ENCODE results near the gene SLC26A1.

The SLC26A1 gene, protein sequence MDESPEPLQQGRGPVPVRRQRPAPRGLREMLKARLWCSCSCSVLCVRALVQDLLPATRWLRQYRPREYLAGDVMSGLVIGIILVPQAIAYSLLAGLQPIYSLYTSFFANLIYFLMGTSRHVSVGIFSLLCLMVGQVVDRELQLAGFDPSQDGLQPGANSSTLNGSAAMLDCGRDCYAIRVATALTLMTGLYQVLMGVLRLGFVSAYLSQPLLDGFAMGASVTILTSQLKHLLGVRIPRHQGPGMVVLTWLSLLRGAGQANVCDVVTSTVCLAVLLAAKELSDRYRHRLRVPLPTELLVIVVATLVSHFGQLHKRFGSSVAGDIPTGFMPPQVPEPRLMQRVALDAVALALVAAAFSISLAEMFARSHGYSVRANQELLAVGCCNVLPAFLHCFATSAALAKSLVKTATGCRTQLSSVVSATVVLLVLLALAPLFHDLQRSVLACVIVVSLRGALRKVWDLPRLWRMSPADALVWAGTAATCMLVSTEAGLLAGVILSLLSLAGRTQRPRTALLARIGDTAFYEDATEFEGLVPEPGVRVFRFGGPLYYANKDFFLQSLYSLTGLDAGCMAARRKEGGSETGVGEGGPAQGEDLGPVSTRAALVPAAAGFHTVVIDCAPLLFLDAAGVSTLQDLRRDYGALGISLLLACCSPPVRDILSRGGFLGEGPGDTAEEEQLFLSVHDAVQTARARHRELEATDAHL

DNA sequence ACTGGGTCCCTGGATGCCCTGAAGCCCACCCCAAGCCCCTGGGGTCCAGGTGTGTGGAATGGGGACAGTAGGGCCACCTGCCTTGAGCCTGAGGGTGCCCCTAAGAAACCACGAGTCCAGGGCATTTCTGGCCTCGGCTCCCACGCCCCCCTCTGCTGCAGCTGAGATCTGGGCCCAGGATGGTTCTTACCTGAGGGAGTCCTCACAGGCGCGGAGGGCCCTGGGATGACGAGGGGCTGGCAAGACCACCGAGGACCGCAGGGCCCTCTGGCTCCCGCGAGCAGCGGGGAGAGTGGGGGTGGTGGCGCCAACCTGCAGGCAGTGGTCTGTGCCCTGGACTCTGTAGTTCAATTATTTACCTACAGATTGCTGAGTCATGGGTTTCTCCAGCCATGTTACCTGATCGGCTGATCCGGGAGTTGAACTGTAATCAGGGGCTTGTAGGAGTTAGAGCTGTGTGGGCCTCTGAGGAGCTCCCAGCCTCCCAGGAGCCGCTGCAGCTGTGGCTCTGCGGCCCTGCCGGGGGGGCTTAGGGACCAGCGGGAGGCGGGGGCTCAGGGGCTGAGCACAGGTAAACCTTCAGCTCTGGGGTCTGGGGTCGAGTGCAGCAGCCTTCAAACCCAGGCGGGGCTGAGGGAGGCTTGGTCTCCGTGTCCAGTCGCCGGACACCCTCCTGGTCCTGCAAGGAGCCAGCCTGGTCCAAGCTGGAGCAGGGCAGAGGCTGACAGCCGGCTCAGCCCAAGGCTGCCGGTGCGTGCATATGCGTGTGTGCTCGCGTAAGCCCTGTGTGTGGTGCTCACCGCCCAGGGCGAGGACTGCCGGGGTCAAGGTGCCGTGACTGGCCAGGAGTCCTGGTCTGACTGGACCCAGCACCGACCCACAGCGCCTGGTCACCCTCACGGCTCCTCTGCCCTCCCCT, at the start of gene SLC26A1:
Gene SLC26A1, minus strand, starts transcription at position 294 of the 919 bp plus-strand sequence. CDS start 1,701 bp downstream, outside the sequence.
- DNase-seq (ENCODE audit: low read depth in 1 of 2, low spot score in 1 of 2), result no peak

DNA sequence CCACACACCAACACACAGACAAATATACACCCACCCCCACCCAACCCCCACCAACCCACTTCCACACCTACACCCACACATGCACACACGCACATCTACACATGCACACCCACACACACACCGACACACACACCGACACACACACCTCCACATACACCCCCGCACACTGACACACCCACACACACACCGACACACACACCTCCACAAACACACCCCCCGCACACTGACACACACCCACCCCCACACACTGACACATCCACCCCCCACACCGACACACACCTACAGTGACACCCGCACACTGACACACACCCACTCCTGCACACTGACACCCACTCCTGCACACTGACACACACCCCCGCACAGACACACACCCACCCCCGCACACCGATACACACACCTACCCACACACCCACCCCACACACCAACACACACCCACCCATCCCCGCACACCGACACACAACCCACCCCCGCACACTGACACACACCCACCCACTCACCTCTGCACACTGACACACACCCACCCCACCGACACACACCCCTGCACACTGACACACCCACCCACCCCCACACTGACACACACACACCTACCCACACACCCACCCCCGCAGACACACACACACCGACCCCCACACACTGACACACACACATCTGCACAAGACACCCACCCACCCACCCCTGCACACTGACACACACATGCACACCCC, 49.3 kb upstream of the SLC26A1 start:
- DNase-seq (ENCODE audit: low read depth in 1 of 2, low spot score in 1 of 2), result no peak

DNA sequence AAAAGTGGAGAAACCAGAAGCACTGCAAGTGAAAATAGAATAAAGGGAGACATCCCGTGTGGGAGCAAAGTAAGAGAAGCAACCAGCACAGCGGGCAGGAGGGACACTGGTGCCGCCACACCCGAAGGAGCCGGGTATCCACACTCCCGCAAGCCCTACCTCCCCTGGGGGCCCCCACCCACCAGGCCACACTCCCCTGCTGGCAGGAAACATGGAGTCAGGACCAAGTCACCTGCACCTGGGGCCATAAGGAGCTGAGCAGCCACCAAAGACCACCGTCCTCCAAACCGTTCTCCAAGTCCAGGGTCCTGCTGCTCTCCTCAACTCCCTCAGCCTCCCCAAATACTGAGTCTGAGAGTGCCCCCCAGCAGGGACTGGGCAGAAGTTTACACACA, 48.7 kb upstream of the SLC26A1 start:
- no peak for DNase-seq (ENCODE audit: low read depth in 1 of 2, low spot score in 1 of 2)

DNA sequence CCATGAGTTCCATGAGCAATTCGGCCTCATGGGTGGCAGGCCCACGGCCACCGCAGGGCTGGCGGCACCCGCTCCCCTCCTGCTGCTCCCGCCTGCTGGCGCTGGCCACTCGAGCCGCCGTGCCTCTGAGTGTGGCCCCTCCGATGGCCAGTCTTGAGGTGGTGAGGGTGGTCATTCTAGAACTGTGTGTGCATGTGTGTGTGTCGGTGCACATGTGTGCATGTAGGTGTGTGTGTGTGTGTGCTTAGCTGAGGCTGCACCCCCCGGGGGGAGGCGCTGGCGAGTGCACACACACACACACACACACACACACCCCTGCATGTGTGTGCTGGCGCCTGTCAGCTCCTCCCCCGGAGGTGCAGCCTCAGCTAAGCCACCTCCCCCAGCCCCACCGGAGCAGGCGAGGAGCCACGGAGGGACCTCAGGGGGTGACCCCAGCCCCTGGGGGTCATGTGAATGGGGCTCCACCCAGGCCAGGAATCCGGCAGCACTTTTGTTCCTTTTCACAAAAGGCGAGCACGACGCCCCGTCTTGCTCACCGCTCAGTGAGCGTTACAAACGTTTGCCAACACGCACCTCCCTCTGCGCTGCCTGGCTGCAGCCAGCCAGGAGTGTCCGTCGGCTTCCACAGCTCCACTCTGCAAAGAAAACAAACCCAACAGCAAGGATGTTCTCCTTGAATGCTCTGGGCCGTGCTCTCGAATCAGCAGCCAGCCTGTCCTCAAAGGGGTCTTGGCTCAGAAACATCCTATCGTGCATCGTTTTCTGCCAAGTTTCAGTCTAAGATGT, 48.1 kb upstream of the SLC26A1 start:
- DNase-seq (ENCODE audit: low read depth in 1 of 2, low spot score in 1 of 2), result no peak

DNA sequence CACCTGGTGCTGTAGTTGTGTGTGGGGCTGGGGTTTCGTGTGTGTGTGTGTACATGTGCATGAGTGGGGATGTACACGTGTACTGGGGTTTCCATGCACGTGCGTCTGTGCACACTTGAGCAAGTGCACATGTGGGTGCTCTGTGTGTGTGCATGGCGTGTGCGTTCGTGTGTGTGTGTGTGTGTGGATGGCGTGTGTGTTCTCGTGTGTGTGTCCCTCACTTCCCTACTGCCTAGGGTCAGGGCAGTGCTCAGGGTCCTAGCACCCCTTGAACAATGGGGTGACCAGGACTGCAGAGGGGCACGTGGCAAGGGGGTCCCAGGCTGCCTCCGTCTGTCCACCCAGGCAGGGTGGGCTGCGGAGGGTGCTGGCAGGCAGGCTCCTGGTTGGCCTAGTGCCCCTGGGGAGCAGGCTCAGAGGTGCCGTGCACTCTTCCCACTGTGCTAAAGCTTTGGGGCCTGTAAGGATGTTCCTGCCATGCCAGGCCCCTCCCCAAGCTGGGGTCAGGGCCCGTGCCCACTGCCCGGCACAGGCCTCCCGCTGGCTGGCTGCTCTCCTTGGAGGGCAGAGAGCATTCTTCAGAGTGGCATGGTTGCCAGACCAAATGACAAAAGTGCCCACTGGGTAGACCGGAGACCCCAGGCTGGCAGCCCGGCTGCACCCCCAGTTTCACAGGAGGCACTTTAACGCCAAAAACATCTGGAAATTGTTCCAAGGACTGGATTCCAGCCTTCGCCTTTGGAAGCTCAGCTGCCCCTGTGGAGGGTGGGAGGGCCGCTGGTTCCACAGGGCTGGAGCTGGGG, 47.3 kb upstream of the SLC26A1 start:
- DNase-seq (ENCODE audit: low read depth in 1 of 2, low spot score in 1 of 2), result no peak

DNA sequence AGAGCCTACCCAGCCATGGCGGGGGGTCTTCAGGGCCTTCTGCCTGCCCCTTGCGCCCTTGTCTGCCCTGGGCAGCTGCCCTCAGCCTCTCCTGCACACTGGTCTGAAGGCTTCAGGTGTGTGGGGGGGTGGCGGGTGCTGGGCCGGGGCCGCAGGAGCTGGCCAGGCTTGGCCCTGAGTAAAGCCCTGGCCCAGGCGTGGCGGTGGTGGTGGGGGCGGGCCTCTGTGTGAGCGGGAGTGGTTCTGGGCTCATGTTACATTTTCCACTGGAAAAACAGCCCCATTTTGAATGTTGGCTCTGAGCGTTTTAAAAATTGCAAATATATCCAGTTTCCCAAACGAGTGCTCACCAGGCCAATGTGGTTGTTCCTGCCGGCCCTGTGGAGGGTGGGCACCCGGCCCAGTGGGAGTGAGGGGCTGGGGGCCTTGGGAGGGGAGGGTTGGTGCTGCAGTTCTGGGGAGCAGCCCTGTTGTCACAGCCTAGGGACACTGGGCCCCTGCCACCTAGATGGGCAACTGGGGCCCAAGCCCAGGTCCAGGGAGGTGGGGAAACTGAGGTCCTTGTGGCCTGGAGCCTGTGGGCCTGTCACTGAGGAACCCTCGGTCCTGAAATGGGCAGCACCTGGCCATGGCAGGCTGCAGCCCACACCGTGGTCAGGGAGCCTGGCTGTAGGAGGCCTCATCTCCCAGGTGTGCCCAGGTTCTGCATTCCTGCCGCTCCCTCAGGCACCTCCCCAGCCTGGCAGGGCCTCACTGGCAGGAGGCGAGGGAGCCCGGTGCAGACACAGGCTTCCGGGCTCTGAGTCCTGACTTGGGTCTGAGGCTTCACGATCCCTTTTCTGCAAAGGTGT, 46.5 kb upstream of the SLC26A1 start:
- DNase-seq (ENCODE audit: low read depth in 1 of 2, low spot score in 1 of 2), result no peak

DNA sequence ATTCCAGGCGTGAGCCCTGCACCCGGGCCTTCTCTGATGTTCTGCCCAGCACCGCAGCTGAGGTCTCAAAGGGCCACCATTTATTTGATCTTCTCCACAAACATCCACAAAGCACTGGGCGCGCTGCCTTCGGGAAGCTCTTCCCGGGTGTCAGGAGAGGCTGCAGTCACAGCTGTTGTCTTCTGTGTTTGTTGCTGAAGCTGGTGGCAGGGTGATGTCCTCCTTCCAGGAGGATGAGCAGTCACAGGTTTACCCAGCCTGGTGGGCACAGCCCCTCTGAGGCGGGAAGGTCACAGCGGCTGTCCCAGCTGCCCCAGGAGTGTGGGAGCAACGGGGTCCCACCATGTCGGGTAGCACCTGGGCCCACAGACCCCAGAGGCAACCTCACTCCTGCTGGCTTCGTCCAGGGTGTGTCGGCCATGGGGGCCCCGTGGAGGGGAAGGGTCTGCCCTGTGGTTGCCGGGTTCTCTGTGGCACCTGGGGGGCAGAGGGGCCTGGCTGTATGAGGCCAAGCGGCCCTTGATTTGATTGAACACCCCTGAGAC, 45.8 kb upstream of the SLC26A1 start:
- no peak for DNase-seq (ENCODE audit: low read depth in 1 of 2, low spot score in 1 of 2)

DNA sequence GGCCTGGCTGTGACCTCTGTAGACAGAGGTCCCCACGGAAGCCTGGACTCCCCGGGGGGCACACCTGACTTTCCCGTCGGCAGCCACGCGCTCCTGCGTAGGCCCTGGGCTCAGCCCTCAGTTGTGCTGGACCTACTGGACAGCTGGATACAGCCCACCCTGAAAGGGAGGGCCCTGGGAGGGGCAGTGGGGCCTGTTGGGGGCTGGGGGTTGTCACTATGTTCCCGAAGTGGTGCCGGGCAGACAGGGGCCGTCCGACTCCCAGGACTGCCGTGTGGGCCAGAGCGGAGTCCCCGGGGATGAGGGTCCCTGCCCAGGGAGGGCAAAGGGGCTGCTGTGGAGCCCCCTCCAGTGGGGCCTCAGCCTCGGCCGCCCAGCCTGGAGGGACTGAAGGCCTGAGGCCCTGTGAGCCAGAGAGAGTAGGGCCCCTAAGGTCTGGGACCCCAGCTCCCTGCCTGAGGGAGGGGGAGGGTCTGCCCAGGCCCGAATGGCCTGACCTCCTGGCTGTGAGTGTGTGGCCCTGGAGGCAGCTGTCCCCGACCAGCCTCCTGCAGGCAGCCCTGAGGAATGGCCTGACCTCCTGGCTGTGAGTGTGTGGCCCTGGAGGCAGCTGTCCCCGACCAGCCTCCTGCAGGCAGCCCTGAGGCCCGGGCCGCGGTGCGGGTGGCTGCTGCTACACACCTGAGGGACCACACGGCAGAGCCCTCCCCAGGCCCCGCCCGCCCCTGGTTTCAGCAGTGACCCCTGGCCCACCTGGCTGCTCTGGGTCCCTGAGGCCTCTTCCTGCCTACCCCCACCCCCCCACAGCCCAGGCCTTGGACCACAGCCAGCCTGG, 44.0 kb upstream of the SLC26A1 start:
- DNase-seq (ENCODE audit: low read depth in 1 of 2, low spot score in 1 of 2), result no peak

DNA sequence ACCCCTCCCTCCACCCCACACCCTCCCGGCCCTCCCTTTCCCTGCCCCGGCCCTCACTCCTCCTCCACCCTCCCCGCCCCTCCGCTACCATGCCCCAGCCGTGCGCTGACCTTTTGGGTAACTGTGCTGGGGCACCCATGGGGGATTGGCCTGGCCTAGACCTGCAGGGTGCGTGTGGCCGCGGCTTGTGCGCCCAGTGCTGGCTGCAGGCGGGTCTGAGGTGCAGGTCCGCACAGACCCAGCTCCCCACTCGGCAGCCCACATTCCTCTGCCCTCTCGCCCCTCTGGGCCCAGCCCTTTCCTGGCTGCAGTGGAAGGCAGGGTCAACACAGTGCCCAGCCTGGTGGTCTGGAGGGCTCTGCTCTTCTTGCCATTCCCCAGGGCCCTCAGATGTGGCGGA, 42.9 kb upstream of the SLC26A1 start:
- DNase-seq (ENCODE audit: low read depth in 1 of 2, low spot score in 1 of 2), result no peak

DNA sequence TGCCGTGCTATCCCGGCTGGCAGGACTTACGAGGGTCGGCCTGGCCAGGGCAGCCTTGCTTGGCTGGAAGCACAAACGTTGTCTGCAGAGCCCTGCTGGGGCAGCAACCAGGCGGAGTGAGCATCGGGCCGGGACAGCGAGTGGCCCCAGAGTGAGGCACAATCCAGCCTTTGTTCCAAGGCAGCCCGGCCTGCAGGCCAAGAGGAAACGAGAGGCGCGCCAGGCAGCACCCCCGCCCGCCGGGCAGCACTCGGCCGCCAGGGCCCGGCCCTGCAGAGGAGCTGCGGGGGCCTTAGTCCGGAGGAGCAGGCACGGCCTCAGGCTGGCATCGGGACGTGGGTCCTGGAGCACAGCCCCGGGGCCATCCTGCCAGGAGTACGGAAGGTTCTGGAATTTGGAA, 42.3 kb upstream of the SLC26A1 start:
- no peak for DNase-seq (ENCODE audit: low read depth in 1 of 2, low spot score in 1 of 2)

DNA sequence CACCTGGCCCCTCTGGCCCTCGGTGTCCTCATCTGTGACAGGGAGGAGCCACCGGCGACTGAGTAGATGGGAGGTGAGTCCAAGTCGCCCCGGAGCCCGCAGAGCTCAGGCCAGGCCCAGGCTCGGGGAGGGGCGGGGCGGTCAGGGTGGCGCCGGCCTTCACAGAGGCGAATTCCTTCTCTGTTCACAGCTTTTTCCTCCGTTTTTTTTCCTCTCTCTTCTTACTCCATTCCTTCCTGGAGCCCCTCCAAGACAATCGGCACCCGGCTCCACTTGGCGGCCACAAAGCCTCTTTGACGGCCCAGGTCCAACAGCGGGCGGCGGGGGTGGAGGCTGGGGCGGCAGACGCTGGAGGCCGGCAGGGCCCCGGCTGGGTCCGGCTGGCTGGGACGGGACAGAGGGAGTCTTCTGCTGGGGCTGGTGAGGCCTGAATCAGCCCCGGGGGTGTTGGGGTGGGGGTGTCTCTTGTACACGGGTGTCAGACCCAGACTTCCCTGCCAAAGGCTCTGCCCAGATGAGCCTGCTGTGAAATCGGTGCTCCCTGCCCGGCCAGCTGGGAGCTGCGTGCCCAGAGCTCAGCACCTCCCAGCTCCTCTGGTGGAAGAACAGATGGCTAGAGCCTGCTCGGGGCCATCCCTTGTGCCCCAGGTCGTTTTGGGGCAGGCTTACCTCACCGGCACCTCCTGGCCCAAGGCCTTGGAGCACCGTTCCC, 40.8 kb upstream of the SLC26A1 start:
- no peak for DNase-seq (ENCODE audit: low read depth in 1 of 2, low spot score in 1 of 2)

DNA sequence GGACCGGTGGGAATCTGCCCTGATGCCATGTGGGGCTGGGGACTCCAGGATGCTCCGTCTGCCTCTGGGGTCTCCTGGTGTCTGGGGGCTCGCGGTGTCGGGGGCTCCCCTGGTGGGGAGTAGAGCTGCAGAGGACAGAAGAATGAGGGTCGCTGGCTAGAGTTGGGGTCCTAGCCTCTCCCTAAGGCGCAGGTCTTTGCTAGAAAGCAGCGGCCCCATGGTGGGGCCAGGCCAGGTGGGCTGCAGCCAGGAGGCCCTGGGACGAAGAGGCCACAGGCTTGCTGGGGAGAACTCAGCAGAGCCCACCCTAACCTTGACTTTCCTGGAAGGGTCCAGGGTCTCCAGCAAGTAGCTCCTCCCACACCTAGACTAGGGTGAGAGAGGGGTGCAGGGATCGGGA, 39.7 kb upstream of the SLC26A1 start:
- no peak for DNase-seq (ENCODE audit: low read depth in 1 of 2, low spot score in 1 of 2)

DNA sequence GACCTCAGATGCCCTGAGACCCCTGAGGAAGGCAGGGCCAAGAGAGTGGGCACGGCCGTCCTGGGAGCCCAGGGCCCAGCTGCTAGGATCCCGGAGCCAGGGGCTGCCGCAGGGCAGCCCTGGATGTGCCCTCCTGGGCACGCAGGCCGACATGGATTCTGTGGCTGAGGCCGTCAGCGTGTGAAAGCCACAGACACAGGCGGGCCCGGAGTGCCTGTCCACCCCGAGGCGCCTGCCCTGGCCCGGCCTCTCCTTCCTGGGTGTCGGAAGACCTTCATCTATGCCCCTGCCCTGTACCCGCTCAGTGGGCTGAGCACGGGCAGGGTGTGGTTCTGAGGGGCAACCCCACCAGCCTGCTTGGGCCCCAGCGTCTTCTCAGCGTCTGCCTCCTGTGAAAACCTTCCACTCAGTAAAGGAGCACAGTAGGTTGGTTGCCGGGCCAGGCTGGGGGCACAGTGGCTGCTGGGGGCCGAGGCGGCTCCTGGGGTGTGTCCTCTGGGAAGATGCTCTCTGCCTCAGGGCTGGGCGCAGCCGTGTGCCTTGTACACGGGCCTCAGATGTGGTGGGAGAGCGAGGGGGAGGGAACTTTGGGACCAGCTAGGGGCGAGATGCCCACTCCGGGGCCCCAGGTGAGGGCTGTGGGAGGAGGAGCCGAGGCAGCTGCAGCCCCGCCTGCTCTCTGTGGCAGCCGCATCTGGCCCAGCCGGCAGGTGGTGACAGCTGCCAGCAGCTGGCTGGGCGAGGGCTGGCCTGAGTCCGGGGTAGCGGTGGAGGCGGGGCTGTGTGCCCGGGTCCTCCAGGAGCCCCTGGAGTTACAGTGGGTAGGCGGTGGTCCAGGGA, 39.0 kb upstream of the SLC26A1 start:
- DNase-seq (ENCODE audit: low read depth in 1 of 2, low spot score in 1 of 2), result no peak

DNA sequence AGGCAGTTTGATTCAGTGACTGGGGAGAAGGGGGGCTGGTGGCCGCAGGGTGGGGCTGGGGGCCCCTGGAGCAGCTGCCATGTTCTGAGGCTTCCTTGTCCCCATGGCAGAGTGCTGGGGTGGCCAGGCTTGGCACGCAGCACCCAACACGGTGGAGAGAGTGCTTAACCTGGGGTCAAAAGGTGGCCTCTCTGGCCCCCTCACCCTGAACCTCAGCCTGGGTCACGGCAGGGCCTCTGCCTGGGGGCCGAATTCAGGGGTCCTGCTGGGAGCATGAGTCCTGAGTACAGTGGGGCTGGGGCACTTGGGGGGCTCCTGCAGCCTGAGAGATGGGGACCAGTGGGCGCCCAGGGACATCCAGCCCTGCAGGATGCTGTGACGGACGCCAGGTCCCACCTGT, 38.1 kb upstream of the SLC26A1 start:
- no peak for DNase-seq (ENCODE audit: low read depth in 1 of 2, low spot score in 1 of 2)

DNA sequence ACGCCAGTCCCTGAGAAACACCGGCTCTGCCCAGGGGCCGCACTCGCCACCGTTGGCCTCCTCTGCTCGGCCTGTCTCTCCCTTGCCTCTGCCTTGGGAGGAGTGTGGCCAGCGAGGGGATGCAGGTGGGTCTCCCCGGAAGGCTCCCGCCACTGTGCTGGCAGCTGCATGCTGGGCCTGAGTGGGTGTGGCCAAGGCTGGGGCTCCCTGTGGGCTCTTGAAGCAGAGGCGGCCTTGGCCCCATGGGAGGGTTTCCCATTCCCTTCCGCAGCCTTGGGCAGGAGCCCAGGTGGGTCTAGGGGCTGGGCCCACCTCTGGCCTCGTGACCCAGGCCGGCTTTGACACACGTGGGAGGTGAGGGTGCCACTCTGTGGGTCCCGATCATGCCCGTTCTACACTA, 37.4 kb upstream of the SLC26A1 start:
- no peak for DNase-seq (ENCODE audit: low read depth in 1 of 2, low spot score in 1 of 2)

DNA sequence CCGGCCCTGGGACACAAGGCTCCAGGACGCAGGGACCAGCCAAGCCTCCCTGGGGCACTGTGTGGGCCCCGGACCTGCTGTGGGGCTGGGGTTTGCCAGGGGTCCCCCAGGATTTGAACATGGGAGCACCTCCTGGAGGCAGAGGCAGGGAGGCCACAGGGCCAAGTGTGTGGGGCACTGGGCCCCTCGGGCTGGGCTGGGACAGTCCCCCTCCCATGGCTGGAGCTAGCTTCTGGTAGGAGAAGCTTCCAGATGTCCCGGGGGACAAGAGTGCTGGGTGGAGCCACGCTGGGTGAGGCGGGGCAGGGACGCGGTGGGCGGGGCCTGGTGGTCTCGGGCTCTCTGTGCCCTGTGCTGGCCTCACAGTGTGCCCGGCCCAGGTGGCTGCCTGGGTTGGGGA, 36.8 kb upstream of the SLC26A1 start:
- DNase-seq (ENCODE audit: low read depth in 1 of 2, low spot score in 1 of 2), result no peak

Measured in activated CD4-positive, alpha-beta T cell treated with anti-CD3 and anti-CD28 coated beads, Interleukin-2, amount 50 U/mL, for 24 hours (primary cell).